H9 (cell line): ENCODE measurements around the gene TSC2. TPM values are rescaled to one million over a fixed set of nuclear protein-coding genes. Genes with fewer than 3 reads are reported as not detected.

Experiments
- DNase-seq: peaks from one replicate; pipeline ENCODE4 v3.0.0-alpha.2; 2017
- H2AFZ ChIP-seq: one replicate; pipeline ENCODE4 v1.6.1; 2013; ENCODE audit warnings: mild to moderate bottlenecking, low read length, control low read depth, moderate library complexity
- H2AK5ac ChIP-seq: 2 replicates; pipeline ENCODE4 v1.6.1; 2013; ENCODE audit warnings: low read length, control low read depth, mixed read lengths; ENCODE audit not compliant: insufficient read length
- H2BK120ac ChIP-seq: one replicate; pipeline ENCODE4 v1.6.1; 2013; ENCODE audit warnings: low read depth, mild to moderate bottlenecking, low read length, control low read depth, inconsistent platforms; ENCODE audit not compliant: poor library complexity, severe bottlenecking
- H2BK12ac ChIP-seq: 2 replicates; pipeline ENCODE4 v1.6.1; 2013; ENCODE audit warnings: low read length, control low read depth, mixed read lengths, low read depth; ENCODE audit not compliant: insufficient read length
- H2BK15ac ChIP-seq: 2 replicates; pipeline ENCODE4 v1.6.1; 2013; ENCODE audit warnings: low read depth, low read length, control low read depth
- H2BK20ac ChIP-seq: one replicate; pipeline ENCODE4 v1.6.1; 2013; ENCODE audit warnings: low read depth, mild to moderate bottlenecking, low read length, control low read depth, inconsistent platforms; ENCODE audit not compliant: poor library complexity, severe bottlenecking
- H2BK5ac ChIP-seq: 2 replicates; pipeline ENCODE4 v1.6.1; 2013; ENCODE audit warnings: low read length, control low read depth, mixed read lengths; ENCODE audit not compliant: insufficient read length
- H3K14ac ChIP-seq: 2 replicates; pipeline ENCODE4 v1.6.1; 2013; ENCODE audit warnings: low read length, control low read depth; ENCODE audit not compliant: insufficient read depth
- H3K18ac ChIP-seq: 2 replicates; pipeline ENCODE4 v1.6.1; 2013; ENCODE audit warnings: low read depth, mild to moderate bottlenecking, mixed read lengths, low read length, control low read depth; ENCODE audit not compliant: insufficient read length
- H3K23ac ChIP-seq: 2 replicates; pipeline ENCODE4 v1.6.1; 2013; ENCODE audit warnings: low read length, control low read depth, mixed read lengths, low read depth; ENCODE audit not compliant: insufficient read length
- H3K23me2 ChIP-seq: 2 replicates; pipeline ENCODE4 v1.6.1; 2013; ENCODE audit warnings: low read depth, mild to moderate bottlenecking, mixed read lengths, low read length, control low read depth; ENCODE audit not compliant: insufficient read length, poor library complexity, severe bottlenecking
- H3K27ac ChIP-seq: 2 replicates; pipeline ENCODE4 v1.5.1; 2013; ENCODE audit warnings: low read length, control low read depth, mixed read lengths, low read depth; ENCODE audit not compliant: insufficient read length
- H3K27me3 ChIP-seq: 2 replicates; pipeline ENCODE4 v1.6.1; 2013; ENCODE audit warnings: low read length, control low read depth, inconsistent platforms; ENCODE audit not compliant: insufficient read depth
- H3K4ac ChIP-seq: 2 replicates; pipeline ENCODE4 v1.6.1; 2013; ENCODE audit warnings: low read depth, mild to moderate bottlenecking, control low read depth, inconsistent platforms, low read length, moderate library complexity
- H3K4me1 ChIP-seq: 2 replicates; pipeline ENCODE4 v1.6.1; 2013; ENCODE audit warnings: low read length, control low read depth, inconsistent platforms; ENCODE audit not compliant: insufficient read depth
- H3K4me2 ChIP-seq: 2 replicates; pipeline ENCODE4 v1.6.1; 2013; ENCODE audit warnings: low read length, control low read depth, mixed read lengths; ENCODE audit not compliant: insufficient read length, insufficient read depth
- H3K56ac ChIP-seq: 2 replicates; pipeline ENCODE4 v1.6.1; 2013; ENCODE audit warnings: low read depth, mild to moderate bottlenecking, mixed read lengths, low read length, control low read depth; ENCODE audit not compliant: insufficient read length
- H3K79me1 ChIP-seq: 2 replicates; pipeline ENCODE4 v1.6.1; 2013; ENCODE audit warnings: low read depth, mild to moderate bottlenecking, moderate library complexity, low read length, control low read depth, inconsistent platforms; ENCODE audit not compliant: insufficient read depth, poor library complexity, severe bottlenecking
- H3K79me2 ChIP-seq: 2 replicates; pipeline ENCODE4 v1.6.1; 2013; ENCODE audit warnings: low read length, control low read depth, inconsistent platforms; ENCODE audit not compliant: insufficient read depth
- H3K9ac ChIP-seq: 2 replicates; pipeline ENCODE4 v1.6.1; 2013; ENCODE audit warnings: low read length, control low read depth, mixed read lengths; ENCODE audit not compliant: insufficient read length; ENCODE audit errors: extremely low read depth
- H3K9me3 ChIP-seq: one replicate; pipeline ENCODE4 v1.6.1; 2013; ENCODE audit warnings: low read depth, low read length, inconsistent platforms; ENCODE audit not compliant: control insufficient read depth
- H3T11ph ChIP-seq: one replicate; pipeline ENCODE4 v1.6.1; 2013; ENCODE audit warnings: mild to moderate bottlenecking, low read length, control low read depth, inconsistent platforms
- H4K20me1 ChIP-seq: one replicate; pipeline ENCODE4 v1.6.1; 2013; ENCODE audit not compliant: control insufficient read depth, insufficient read length, insufficient read depth
- H4K5ac ChIP-seq: 2 replicates; pipeline ENCODE4 v1.6.1; 2013; ENCODE audit warnings: low read depth, mild to moderate bottlenecking, mixed read lengths, low read length, control low read depth; ENCODE audit not compliant: insufficient read length
- H4K8ac ChIP-seq: replicated peaks from 2 replicates; pipeline ENCODE4 v1.6.1; 2013; ENCODE audit warnings: low read length, control low read depth, mixed read lengths, low read depth; ENCODE audit not compliant: insufficient read length
- H4K91ac ChIP-seq: 2 replicates; pipeline ENCODE4 v1.6.1; 2013; ENCODE audit warnings: low read depth, mild to moderate bottlenecking, moderate library complexity, mixed read lengths, low read length, control low read depth; ENCODE audit not compliant: insufficient read length
- H3K27ac Mint-ChIP-seq, 3 experiments: 2 replicates in 2 of 3; 3 replicates in 1 of 3; pipeline ENCODE4 v1.8.0; 2020 to 2021; ENCODE audit warnings: mixed read lengths in 3 of 3, mild to moderate bottlenecking in 1 of 3, moderate library complexity in 1 of 3
- H3K27me3 Mint-ChIP-seq: 2 replicates; pipeline ENCODE4 v1.8.0; 2021; ENCODE audit warnings: low read depth, mild to moderate bottlenecking, moderate library complexity, mixed read lengths
- H3K36me3 Mint-ChIP-seq, 3 experiments: 2 replicates in 2 of 3; 3 replicates in 1 of 3; pipeline ENCODE4 v1.8.0; 2020 to 2021; ENCODE audit warnings: low read depth in 3 of 3, mixed read lengths in 3 of 3; ENCODE audit not compliant: insufficient read depth in 1 of 3
- H3K4me1 Mint-ChIP-seq, 2 experiments: 2 replicates each; pipeline ENCODE4 v1.8.0; 2020; ENCODE audit warnings: mixed read lengths in 2 of 2
- H3K4me3 Mint-ChIP-seq, 2 experiments: 2 replicates in 1 of 2; 3 replicates in 1 of 2; pipeline ENCODE4 v1.8.0; 2020 to 2021; ENCODE audit warnings: mild to moderate bottlenecking in 2 of 2, mixed read lengths in 2 of 2, moderate library complexity in 1 of 2
- H3K9me3 Mint-ChIP-seq, 2 experiments: 2 replicates in 1 of 2; 3 replicates in 1 of 2; pipeline ENCODE4 v1.8.0; 2020; ENCODE audit warnings: mild to moderate bottlenecking in 2 of 2, mixed read lengths in 2 of 2, moderate library complexity in 1 of 2
- WGBS: extraction: QIAGEN DNeasy Blood & Tissue Kit; methylation state at CpG from one replicate; pipeline ENCODE4 v1.1.7; 2013; ENCODE audit warnings: missing lambda C conversion rate, low lambda C conversion rate, mixed read lengths; ENCODE audit not compliant: insufficient read length; ENCODE audit errors: extremely low coverage; 5-methylcytosine and 5-hydroxymethylcytosine counted together
- total RNA-seq: library from RNA; stranded (reverse); gene quantifications from 2 replicates; pipeline ENCODE4 v1.2.1, GENCODE V29; 2021
- TF ChIP-seq, protein P1 (sequence below): fragments of 200-600 bp; sonication (generic); conservative IDR thresholded peaks from 3 replicates; pipeline ENCODE4 v1.8.0; 2021; ENCODE audit warnings: antibody characterized with exemption, mild to moderate bottlenecking

Gene TSC2
- total RNA-seq, 1 experiment from 2014 or later, result 122 TPM

DNA sequence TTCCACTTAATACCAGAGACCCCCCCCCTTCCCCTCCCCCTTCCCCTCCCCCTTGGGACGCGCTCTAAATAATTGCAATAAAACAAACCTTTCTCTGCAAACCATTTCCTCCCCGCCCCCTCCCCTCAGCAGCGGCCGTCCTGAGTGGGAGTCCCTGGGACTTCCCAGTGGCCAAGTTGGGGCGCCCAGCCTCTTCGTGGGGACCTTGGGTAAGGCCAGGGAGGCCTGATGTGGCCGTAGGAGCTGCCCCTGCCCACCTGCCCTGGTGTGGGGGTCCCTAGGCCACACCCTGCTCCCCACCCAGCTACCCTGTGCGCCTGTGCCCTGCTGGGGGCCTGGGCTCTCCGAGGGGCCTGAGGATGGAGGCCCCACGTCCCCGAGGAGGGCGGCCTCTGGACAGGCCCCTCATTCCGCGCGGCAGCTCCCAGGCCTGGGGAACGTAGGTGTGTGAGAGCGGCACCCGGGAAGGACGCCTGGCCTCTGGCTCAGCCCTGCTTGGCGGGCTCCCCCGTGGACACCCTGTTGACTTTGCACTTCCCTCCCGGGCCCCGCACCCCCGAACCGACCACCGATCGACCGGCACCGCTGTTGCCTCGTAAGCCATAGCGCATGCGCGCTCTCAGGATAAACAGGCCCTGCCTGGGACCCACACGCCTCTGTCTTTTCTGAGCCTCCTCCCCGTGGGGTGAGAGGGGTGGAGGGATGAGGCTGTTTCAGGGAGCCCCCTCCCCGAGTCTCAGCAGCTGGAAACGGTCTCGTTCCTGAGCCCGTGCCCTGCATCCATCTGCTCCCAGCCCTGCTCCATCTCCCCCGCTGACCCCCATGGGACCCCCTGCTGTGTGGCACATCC lies 9.2 kb upstream of the TSC2 start:
- no peak overlapping the region for H3K14ac ChIP-seq
- no peaks in the 10 kb centered on the region for H3K9me3 Mint-ChIP-seq
- no peak overlapping the region for H3K18ac ChIP-seq
- H3K56ac ChIP-seq, result no peak overlapping the region
- H2BK12ac ChIP-seq, result no peak overlapping the region
- no peak overlapping the region for H2AK5ac ChIP-seq
- no peak overlapping the region for H2AFZ ChIP-seq
- DNase-seq, result no peak
- no peak overlapping the region for H4K91ac ChIP-seq
- H3K36me3 Mint-ChIP-seq, result peaks cover 0 to 5% (median 2%) of the 10 kb centered on the region in 3 experiments; a peak in 5 of 7 replicates
- no peaks in the 10 kb centered on the region for H3K23me2 ChIP-seq
- no peak overlapping the region for H4K5ac ChIP-seq
- peak overlapping the region in 2 of 3 experiments; percentile 79 to 95; a peak in 3 of 7 replicates for H3K27ac Mint-ChIP-seq
- no peak overlapping the region for H3K9ac ChIP-seq
- no peak overlapping the region for H2BK15ac ChIP-seq
- H3K27me3 Mint-ChIP-seq, result no peaks in the 10 kb centered on the region
- TF ChIP-seq, protein P1, sequence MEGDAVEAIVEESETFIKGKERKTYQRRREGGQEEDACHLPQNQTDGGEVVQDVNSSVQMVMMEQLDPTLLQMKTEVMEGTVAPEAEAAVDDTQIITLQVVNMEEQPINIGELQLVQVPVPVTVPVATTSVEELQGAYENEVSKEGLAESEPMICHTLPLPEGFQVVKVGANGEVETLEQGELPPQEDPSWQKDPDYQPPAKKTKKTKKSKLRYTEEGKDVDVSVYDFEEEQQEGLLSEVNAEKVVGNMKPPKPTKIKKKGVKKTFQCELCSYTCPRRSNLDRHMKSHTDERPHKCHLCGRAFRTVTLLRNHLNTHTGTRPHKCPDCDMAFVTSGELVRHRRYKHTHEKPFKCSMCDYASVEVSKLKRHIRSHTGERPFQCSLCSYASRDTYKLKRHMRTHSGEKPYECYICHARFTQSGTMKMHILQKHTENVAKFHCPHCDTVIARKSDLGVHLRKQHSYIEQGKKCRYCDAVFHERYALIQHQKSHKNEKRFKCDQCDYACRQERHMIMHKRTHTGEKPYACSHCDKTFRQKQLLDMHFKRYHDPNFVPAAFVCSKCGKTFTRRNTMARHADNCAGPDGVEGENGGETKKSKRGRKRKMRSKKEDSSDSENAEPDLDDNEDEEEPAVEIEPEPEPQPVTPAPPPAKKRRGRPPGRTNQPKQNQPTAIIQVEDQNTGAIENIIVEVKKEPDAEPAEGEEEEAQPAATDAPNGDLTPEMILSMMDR, result no peak
- H3K4ac ChIP-seq, result no peak overlapping the region
- no peaks in the 10 kb centered on the region for H3K79me2 ChIP-seq
- H3K4me1 ChIP-seq, result no peaks in the 10 kb centered on the region
- H3K4me2 ChIP-seq, result no peak overlapping the region
- H3K23ac ChIP-seq, result no peak overlapping the region
- no peak overlapping the region for H2BK120ac ChIP-seq
- H4K20me1 ChIP-seq, result no peaks in the 10 kb centered on the region
- no peak overlapping the region for H4K8ac ChIP-seq
- no peak overlapping the region for H3K27ac ChIP-seq
- H2BK5ac ChIP-seq, result no peak overlapping the region
- no peak overlapping the region for H3K4me3 Mint-ChIP-seq
- H3K27me3 ChIP-seq, result no peaks in the 10 kb centered on the region
- no peaks in the 10 kb centered on the region for H3K9me3 ChIP-seq
- H2BK20ac ChIP-seq, result no peak overlapping the region
- H3T11ph ChIP-seq, result no peak overlapping the region
- peaks cover 4 to 11% of the 10 kb centered on the region in 2 experiments; a peak in 3 of 4 replicates for H3K4me1 Mint-ChIP-seq
- H3K79me1 ChIP-seq, result no peaks in the 10 kb centered on the region
- no CpG with 5 or more reads among the region's 41 CpGs for WGBS
